Measurements from ENCODE around the gene RPH3AL. TPM values are rescaled to one million over a fixed set of nuclear protein-coding genes. Genes with fewer than 3 reads are reported as not detected.

The RPH3AL gene
- total RNA-seq, 1 experiment from 2014 or later, result 24.9 TPM

DNA sequence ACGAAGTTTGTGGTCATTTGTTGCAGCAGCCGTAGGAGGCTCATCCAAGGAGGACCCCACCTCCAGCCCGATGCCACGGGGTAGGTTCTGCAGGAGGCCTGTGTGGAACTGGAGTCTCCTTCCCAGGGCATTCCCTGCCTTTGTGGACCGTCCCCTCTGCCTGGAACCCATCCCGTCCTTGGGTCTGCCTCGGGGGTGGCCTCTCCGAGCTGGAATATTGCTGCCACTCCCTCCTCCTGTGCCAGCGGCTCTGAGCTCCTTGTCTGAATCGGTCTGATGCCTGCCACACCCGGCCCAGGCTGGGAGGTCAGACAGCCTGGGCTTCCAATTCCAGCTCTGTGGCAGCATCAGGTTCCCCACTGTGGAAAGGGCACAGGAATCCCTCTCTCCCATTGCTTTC, 189.9 kb downstream of the RPH3AL start:
- no TSS peak for BruUV-seq (replicated peaks)
- no peak for TF ChIP-seq EZH2 (IDR thresholded peaks at IDR 0.05; ENCODE audit: low read length, unreplicated experiment)
- no peak for TF ChIP-seq EZH2phosphoT487 (IDR thresholded peaks at IDR 0.05; ENCODE audit: borderline replicate concordance, low read length)
- TF ChIP-seq, protein P1, sequence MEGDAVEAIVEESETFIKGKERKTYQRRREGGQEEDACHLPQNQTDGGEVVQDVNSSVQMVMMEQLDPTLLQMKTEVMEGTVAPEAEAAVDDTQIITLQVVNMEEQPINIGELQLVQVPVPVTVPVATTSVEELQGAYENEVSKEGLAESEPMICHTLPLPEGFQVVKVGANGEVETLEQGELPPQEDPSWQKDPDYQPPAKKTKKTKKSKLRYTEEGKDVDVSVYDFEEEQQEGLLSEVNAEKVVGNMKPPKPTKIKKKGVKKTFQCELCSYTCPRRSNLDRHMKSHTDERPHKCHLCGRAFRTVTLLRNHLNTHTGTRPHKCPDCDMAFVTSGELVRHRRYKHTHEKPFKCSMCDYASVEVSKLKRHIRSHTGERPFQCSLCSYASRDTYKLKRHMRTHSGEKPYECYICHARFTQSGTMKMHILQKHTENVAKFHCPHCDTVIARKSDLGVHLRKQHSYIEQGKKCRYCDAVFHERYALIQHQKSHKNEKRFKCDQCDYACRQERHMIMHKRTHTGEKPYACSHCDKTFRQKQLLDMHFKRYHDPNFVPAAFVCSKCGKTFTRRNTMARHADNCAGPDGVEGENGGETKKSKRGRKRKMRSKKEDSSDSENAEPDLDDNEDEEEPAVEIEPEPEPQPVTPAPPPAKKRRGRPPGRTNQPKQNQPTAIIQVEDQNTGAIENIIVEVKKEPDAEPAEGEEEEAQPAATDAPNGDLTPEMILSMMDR (conservative IDR thresholded peaks at IDR 0.05; ENCODE audit: low read depth, low read length), result no peak

More for the DNA sequence above, 189.9 kb downstream of the RPH3AL start:
- Histone ChIP-seq H3K9ac (ENCODE audit: low read length) (no peak overlapping the region), H3K79me2 (ENCODE audit: low read length) (no peaks in the 10 kb centered on the region), H3K4me2 (ENCODE audit: low read length) (no peak overlapping the region), H2AFZ (ENCODE audit: low read length) (no peak overlapping the region), H3K9me2 (replicated peaks; ENCODE audit: low read length) (no peaks in the 10 kb centered on the region), H3K27me3 (ENCODE audit: low read length) (no peaks in the 10 kb centered on the region), H4K20me1 (ENCODE audit: low read length) (no peaks in the 10 kb centered on the region), H3F3A (ENCODE audit: low read length, unreplicated experiment) (no peaks in the 10 kb centered on the region), H3K9me3 (ENCODE audit: low read length) (no peaks in the 10 kb centered on the region), H3K36me3 (ENCODE audit: low read depth, low read length) (no peaks in the 10 kb centered on the region), H3K4me1 (ENCODE audit: insufficient read depth, low read length) (no peaks in the 10 kb centered on the region), H3K4me3 (ENCODE audit: low read length) (no peak overlapping the region), H3K27ac (ENCODE audit: low read length) (no peak overlapping the region)
- DNase-seq (no peak), ATAC-seq (no peak)
- intact Hi-C loops (cut with micrococcal nuclease), result no loop called here
- ChIA-PET CTCF (no interaction called here), POLR2A (ENCODE audit: unreplicated experiment) (no interaction called here)

Other genes with a start within 250 kb of the RPH3AL start
- gene SCGB1C2, start 215.2 kb downstream of the RPH3AL start, total RNA-seq (2014; rRNA removed), result not detected in 2 replicates
- 0.46 and 0.69 TPM in 2 replicates for gene DOC2B, start 171.2 kb downstream of the RPH3AL start, total RNA-seq (2014; rRNA removed)
- gene RFLNB, start 93.1 kb upstream of the RPH3AL start, total RNA-seq (2014; rRNA removed), result 3.0 and 3.1 TPM in 2 replicates

Measured in PC-3 (cell line).